Endothelial cell of umbilical vein (primary cell): ENCODE data around the gene CLIP2.

Experiments
- EZH2 ChIP-seq: IDR thresholded peaks from 2 replicates; pipeline ENCODE4 v1.6.1; 2012; ENCODE audit warnings: borderline replicate concordance, low read depth, mild to moderate bottlenecking, moderate library complexity, low read length, inconsistent platforms; ENCODE audit not compliant: severe bottlenecking
- FOS ChIP-seq: IDR thresholded peaks from 2 replicates; pipeline ENCODE4 v1.6.1; 2011; ENCODE audit warnings: mild to moderate bottlenecking, low read length, moderate library complexity, borderline replicate concordance; ENCODE audit not compliant: insufficient read depth
- JUN ChIP-seq: IDR thresholded peaks from 2 replicates; pipeline ENCODE4 v1.6.1; 2011; ENCODE audit warnings: borderline replicate concordance, low read depth; ENCODE audit not compliant: insufficient read length, insufficient read depth
- MYC ChIP-seq: IDR thresholded peaks from one replicate; pipeline ENCODE4 v1.6.1; 2011; ENCODE audit warnings: mild to moderate bottlenecking, low read depth, low read length
- POLR2A ChIP-seq: IDR thresholded peaks from 2 replicates; pipeline ENCODE4 v1.6.1; 2012; ENCODE audit warnings: low read depth, mild to moderate bottlenecking, control low read depth, low read length
- POLR2AphosphoS5 ChIP-seq: IDR thresholded peaks from 2 replicates; pipeline ENCODE4 v1.6.1; 2012; ENCODE audit warnings: low read depth, mild to moderate bottlenecking, control low read depth, low read length, moderate library complexity; ENCODE audit not compliant: insufficient read depth
- TF ChIP-seq, protein P1 (sequence below): IDR thresholded peaks from 2 replicates; pipeline ENCODE4 v1.6.1; 2011; ENCODE audit not compliant: insufficient read depth, insufficient read length
- TF ChIP-seq, protein P2 (sequence below), 2 donors: IDR thresholded peaks; 1 replicate in 1 of 2; 2 replicates in 1 of 2; pipeline ENCODE4 v1.5.1; 2011; ENCODE audit warnings: low read length in 2 of 2, mild to moderate bottlenecking in 2 of 2, moderate library complexity in 2 of 2, control low read depth in 1 of 2, inconsistent platforms in 1 of 2, low read depth in 1 of 2; ENCODE audit not compliant: insufficient read depth in 1 of 2; ENCODE audit errors: extremely low read depth in 1 of 2

DNA sequence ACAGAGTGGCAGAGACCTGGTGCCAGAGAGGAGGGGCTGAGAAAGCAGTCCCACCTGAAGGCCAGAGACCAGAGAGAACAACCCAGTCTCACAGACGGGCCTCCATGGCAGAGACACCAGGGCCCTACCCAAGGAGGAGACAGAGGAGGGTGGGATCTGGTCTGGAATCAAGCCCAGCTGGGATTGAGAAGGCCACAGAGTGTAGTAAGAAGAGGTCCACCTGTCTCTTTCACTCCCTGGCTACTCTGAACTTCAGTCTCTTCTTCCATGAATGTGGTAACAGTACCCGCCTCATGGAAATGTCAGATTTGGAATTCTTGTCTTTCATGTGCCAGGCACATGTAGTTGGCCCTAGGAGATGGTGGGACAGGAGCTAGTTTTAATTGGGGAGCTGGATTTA, 55.6 kb downstream of the CLIP2 start:
- TF ChIP-seq POLR2A: no peak
- no peak for TF ChIP-seq EZH2
- TF ChIP-seq, protein P1, sequence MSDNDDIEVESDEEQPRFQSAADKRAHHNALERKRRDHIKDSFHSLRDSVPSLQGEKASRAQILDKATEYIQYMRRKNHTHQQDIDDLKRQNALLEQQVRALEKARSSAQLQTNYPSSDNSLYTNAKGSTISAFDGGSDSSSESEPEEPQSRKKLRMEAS: no peak
- TF ChIP-seq POLR2AphosphoS5: no peak
- TF ChIP-seq, protein P2, sequence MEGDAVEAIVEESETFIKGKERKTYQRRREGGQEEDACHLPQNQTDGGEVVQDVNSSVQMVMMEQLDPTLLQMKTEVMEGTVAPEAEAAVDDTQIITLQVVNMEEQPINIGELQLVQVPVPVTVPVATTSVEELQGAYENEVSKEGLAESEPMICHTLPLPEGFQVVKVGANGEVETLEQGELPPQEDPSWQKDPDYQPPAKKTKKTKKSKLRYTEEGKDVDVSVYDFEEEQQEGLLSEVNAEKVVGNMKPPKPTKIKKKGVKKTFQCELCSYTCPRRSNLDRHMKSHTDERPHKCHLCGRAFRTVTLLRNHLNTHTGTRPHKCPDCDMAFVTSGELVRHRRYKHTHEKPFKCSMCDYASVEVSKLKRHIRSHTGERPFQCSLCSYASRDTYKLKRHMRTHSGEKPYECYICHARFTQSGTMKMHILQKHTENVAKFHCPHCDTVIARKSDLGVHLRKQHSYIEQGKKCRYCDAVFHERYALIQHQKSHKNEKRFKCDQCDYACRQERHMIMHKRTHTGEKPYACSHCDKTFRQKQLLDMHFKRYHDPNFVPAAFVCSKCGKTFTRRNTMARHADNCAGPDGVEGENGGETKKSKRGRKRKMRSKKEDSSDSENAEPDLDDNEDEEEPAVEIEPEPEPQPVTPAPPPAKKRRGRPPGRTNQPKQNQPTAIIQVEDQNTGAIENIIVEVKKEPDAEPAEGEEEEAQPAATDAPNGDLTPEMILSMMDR (IDR thresholded peaks at IDR 0.05; ENCODE audit: extremely low read depth in 1 of 2, insufficient read depth in 1 of 2, low read depth in 1 of 2, low read length in 2 of 2): no peak
- TF ChIP-seq FOS: no peak
- TF ChIP-seq MYC: no peak
- TF ChIP-seq JUN: no peak
